Caco-2 (cell line): ENCODE measurements around the gene SYNPO. TPM values are rescaled to one million over a fixed set of nuclear protein-coding genes. Genes with fewer than 3 reads are reported as not detected.

Source experiments
- BruUV-seq: library from RNA; stranded (reverse); fragments of 400-500 nt; replicated peaks from 2 replicates; lab custom pipeline; 2021; lab: Mats Ljungman, UMichigan
- CTCF ChIA-PET: fragments of 300-600 bp; sonication (Branson Sonifier 250); formaldehyde crosslinking; loops from one replicate; lab custom pipeline; 2022; ENCODE audit warnings: antibody characterized with exemption; lab: Charles Lee
- POLR2A ChIA-PET: fragments of 300-600 bp; sonication (Branson Sonifier 250); formaldehyde crosslinking; loops from one replicate; lab custom pipeline; 2022; ENCODE audit warnings: antibody characterized with exemption; lab: Charles Lee
- DNase-seq, 2 experiments: peaks; one replicate each; pipeline versions ENCODE4 v3.0.0 to v3.0.0-alpha.2; 2020 to 2022
- H3K27me3 ChIP-seq: replicated peaks from 2 replicates; pipeline ENCODE4 v1.6.0; 2011; ENCODE audit warnings: low read length; ENCODE audit not compliant: control insufficient read depth, insufficient read depth
- H3K36me3 ChIP-seq: 2 replicates; pipeline ENCODE4 v1.5.1; 2011; ENCODE audit warnings: low read length; ENCODE audit not compliant: control insufficient read depth, insufficient read depth
- H3K4me1 ChIP-seq: fragments of 250-450 bp; sonication (Bioruptor Pico); 2 replicates; pipeline ENCODE4 v1.5.1; 2020; ENCODE audit warnings: mild to moderate bottlenecking
- H3K4me3 ChIP-seq: 2 replicates; pipeline ENCODE4 v1.5.1; 2011; ENCODE audit warnings: low read depth, mild to moderate bottlenecking, control low read depth, low read length
- H3K9me3 ChIP-seq: fragments of 250-450 bp; sonication (Bioruptor Pico); 2 replicates; pipeline ENCODE4 v1.5.1; 2020; ENCODE audit warnings: mild to moderate bottlenecking, moderate library complexity
- H3K27ac Mint-ChIP-seq: one replicate; pipeline ENCODE4 v1.8.0; 2022; ENCODE audit warnings: mixed read lengths; ENCODE audit not compliant: unreplicated experiment
- H3K27me3 Mint-ChIP-seq: one replicate; pipeline ENCODE4 v1.8.0; 2022; ENCODE audit warnings: mixed read lengths; ENCODE audit not compliant: insufficient read depth, unreplicated experiment
- H3K36me3 Mint-ChIP-seq: one replicate; pipeline ENCODE4 v1.8.0; 2022; ENCODE audit warnings: mild to moderate bottlenecking, mixed read lengths; ENCODE audit not compliant: insufficient read depth, unreplicated experiment
- H3K4me1 Mint-ChIP-seq: one replicate; pipeline ENCODE4 v1.8.0; 2022; ENCODE audit warnings: low read depth, mixed read lengths; ENCODE audit not compliant: unreplicated experiment
- H3K4me3 Mint-ChIP-seq: one replicate; pipeline ENCODE4 v1.8.0; 2022; ENCODE audit warnings: mild to moderate bottlenecking, moderate library complexity, mixed read lengths; ENCODE audit not compliant: unreplicated experiment
- H3K9me3 Mint-ChIP-seq: one replicate; pipeline ENCODE4 v1.8.0; 2022; ENCODE audit warnings: mixed read lengths; ENCODE audit not compliant: unreplicated experiment
- CTCF ChIP-seq, 2 experiments: fragments of 200-600 bp in 1 of 2; IDR thresholded peaks; 1 replicate in 1 of 2; 2 replicates in 1 of 2; pipeline versions ENCODE4 v1.5.1 to v1.8.0; 2011 to 2022; ENCODE audit warnings: antibody characterized with exemption in 1 of 2, control low read depth in 1 of 2, inconsistent platforms in 1 of 2, low read depth in 1 of 2, low read length in 1 of 2, mild to moderate bottlenecking in 1 of 2, moderate library complexity in 1 of 2; ENCODE audit not compliant: insufficient read depth in 1 of 2, severe bottlenecking in 1 of 2, unreplicated experiment in 1 of 2
- intact Hi-C: fragments of 100-400 bp; cut with micrococcal nuclease; formaldehyde crosslinking; loops from one replicate; pipeline ENCODE4 v1.10.0; 2022; ENCODE audit not compliant: unreplicated experiment
- total RNA-seq: library from RNA; stranded (reverse); gene quantifications from 2 replicates; pipeline ENCODE4 v1.2.3, GENCODE V29; 2022

The SYNPO gene
- total RNA-seq, 1 experiment from 2014 or later = 25.1 TPM

GRCh38 chr5:150616024-150616470 lies 24.4 kb upstream of the SYNPO start:
- Mint-ChIP-seq H3K36me3 (no peaks in the 10 kb centered on the region), H3K27me3 (no peaks in the 10 kb centered on the region), H3K9me3 (no peaks in the 10 kb centered on the region), H3K4me3 (no peak overlapping the region), H3K4me1 (peaks cover 11% of the 10 kb centered on the region), H3K27ac (no peak overlapping the region)
- POLR2A ChIA-PET = no interaction called here
- H3K4me3 ChIP-seq = no peak overlapping the region
- peaks cover 10% of the 10 kb centered on the region for H3K4me1 ChIP-seq
- CTCF ChIA-PET = no interaction called here
- no peaks in the 10 kb centered on the region for H3K9me3 ChIP-seq
- intact Hi-C loops = no loop called here
- H3K27me3 ChIP-seq = no peaks in the 10 kb centered on the region
- DNase-seq = no peak
- H3K36me3 ChIP-seq = no peaks in the 10 kb centered on the region
- no peak for TF ChIP-seq CTCF (IDR thresholded peaks at IDR 0.05; ENCODE audit: insufficient read depth in 1 of 2, low read depth in 1 of 2, low read length in 1 of 2, severe bottlenecking in 1 of 2, unreplicated experiment in 1 of 2)
- no TSS peak for BruUV-seq

DNA sequence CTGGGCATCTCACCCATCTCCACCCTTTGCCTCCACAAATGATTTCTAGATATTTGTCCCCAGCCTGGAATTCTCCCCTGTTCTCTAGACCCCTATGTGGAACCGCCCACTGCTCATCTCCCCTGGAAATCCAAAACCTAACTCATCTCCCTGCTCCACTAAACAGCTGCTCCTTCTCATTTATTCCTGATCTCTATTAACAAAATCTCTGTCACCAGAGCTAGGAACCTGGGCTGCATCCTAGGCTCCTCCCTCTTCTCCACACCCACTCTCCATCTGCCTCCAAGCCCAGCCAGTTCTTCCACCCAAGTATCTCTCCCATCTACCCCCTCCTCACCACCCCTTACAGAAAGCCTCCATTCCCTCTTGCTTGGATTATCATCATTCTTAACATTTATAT lies 24.0 kb upstream of the SYNPO start:
- intact Hi-C loops = no loop called here
- no peaks in the 10 kb centered on the region for H3K9me3 Mint-ChIP-seq
- Histone ChIP-seq H3K9me3 (no peaks in the 10 kb centered on the region), H3K4me1 (peaks cover 10% of the 10 kb centered on the region), H3K36me3 (no peaks in the 10 kb centered on the region), H3K27me3 (no peaks in the 10 kb centered on the region), H3K4me3 (no peak overlapping the region)
- H3K27me3 Mint-ChIP-seq = no peaks in the 10 kb centered on the region
- no peak overlapping the region for H3K4me3 Mint-ChIP-seq
- no peak for TF ChIP-seq CTCF (IDR thresholded peaks at IDR 0.05; ENCODE audit: insufficient read depth in 1 of 2, low read depth in 1 of 2, low read length in 1 of 2, severe bottlenecking in 1 of 2, unreplicated experiment in 1 of 2)
- no TSS peak for BruUV-seq
- no peak for DNase-seq
- POLR2A ChIA-PET = no interaction called here
- CTCF ChIA-PET = no interaction called here
- peaks cover 11% of the 10 kb centered on the region for H3K4me1 Mint-ChIP-seq
- H3K36me3 Mint-ChIP-seq = no peaks in the 10 kb centered on the region
- no peak overlapping the region for H3K27ac Mint-ChIP-seq

GRCh38 chr5:150618163-150618562 lies 22.3 kb upstream of the SYNPO start:
- DNase-seq = no peak
- Histone ChIP-seq H3K27me3 (no peaks in the 10 kb centered on the region), H3K9me3 (no peaks in the 10 kb centered on the region), H3K4me1 (peaks cover 10% of the 10 kb centered on the region), H3K4me3 (no peak overlapping the region), H3K36me3 (no peaks in the 10 kb centered on the region)
- intact Hi-C loops = no loop called here
- ChIA-PET POLR2A (no interaction called here), CTCF (no interaction called here)
- Mint-ChIP-seq H3K36me3 (no peaks in the 10 kb centered on the region), H3K4me3 (no peak overlapping the region), H3K27ac (no peak overlapping the region), H3K27me3 (no peaks in the 10 kb centered on the region), H3K9me3 (no peaks in the 10 kb centered on the region), H3K4me1 (peaks cover 11% of the 10 kb centered on the region)
- no peak for TF ChIP-seq CTCF (IDR thresholded peaks at IDR 0.05; ENCODE audit: insufficient read depth in 1 of 2, low read depth in 1 of 2, low read length in 1 of 2, severe bottlenecking in 1 of 2, unreplicated experiment in 1 of 2)
- no TSS peak for BruUV-seq
